K562 (cell line): ENCODE measurements around the gene LONRF2. TPM values are rescaled to one million over a fixed set of nuclear protein-coding genes. Genes with fewer than 3 reads are reported as not detected.

Experiments
- ARID1B ChIP-seq: fragments of 450-650 bp; IDR thresholded peaks from 2 replicates; pipeline ENCODE4 v1.6.1; 2016; ENCODE audit warnings: antibody characterized with exemption, mild to moderate bottlenecking, inconsistent platforms
- CBFA2T3 ChIP-seq: fragments of 450-650 bp; IDR thresholded peaks from 2 replicates; pipeline ENCODE4 v1.6.1; 2017
- CBX5 ChIP-seq: IDR thresholded peaks from 2 replicates; pipeline ENCODE4 v1.6.1; 2014; ENCODE audit warnings: low read depth, borderline replicate concordance
- CEBPB ChIP-seq: fragments of 450-650 bp; IDR thresholded peaks from 2 replicates; pipeline ENCODE4 v1.6.1; 2016; ENCODE audit warnings: missing genetic modification characterization, missing compliant biosample characterization
- FOSL1 ChIP-seq: fragments of 200-800 bp; sonication (Bioruptor generic); conservative IDR thresholded peaks from 2 replicates; pipeline ENCODE4 v1.6.1; 2016; ENCODE audit warnings: missing genetic modification characterization, missing compliant biosample characterization
- GABPB1 ChIP-seq: sonication (generic); formaldehyde crosslinking; IDR thresholded peaks from 2 replicates; pipeline ENCODE4 v1.8.0; 2022; ENCODE audit warnings: mild to moderate bottlenecking, missing genetic modification reagents
- KHSRP ChIP-seq: fragments of 450-650 bp; IDR thresholded peaks from 2 replicates; pipeline ENCODE4 v1.6.1; 2017
- MEIS2 ChIP-seq: fragments of 450-650 bp; IDR thresholded peaks from 2 replicates; pipeline ENCODE4 v1.6.1; 2014; ENCODE audit warnings: mild to moderate bottlenecking; ENCODE audit not compliant: partially characterized antibody
- NONO ChIP-seq, 2 experiments: fragments of 200-400 bp in 1 of 2; fragments of 450-650 bp in 1 of 2; formaldehyde crosslinking in 1 of 2; IDR thresholded peaks; 2 replicates each; pipeline ENCODE4 v1.6.1; 2017; ENCODE audit warnings: low read depth in 2 of 2, mild to moderate bottlenecking in 2 of 2, moderate library complexity in 2 of 2, low read length in 1 of 2
- PBX2 ChIP-seq, 2 experiments: IDR thresholded peaks in 1 of 2; conservative IDR thresholded peaks in 1 of 2; 2 replicates each; pipeline ENCODE4 v1.6.1; 2016; ENCODE audit warnings: low read depth in 2 of 2, mild to moderate bottlenecking in 1 of 2, missing compliant biosample characterization in 1 of 2, missing genetic modification characterization in 1 of 2, moderate library complexity in 1 of 2
- RBM25 ChIP-seq: fragments of 200-400 bp; formaldehyde crosslinking; IDR thresholded peaks from 2 replicates; pipeline ENCODE4 v1.6.1; 2018; ENCODE audit warnings: low read length, low read depth, moderate library complexity; ENCODE audit not compliant: severe bottlenecking
- TEAD1 ChIP-seq, 2 experiments: fragments of 450-650 bp in 1 of 2; sonication (generic) in 1 of 2; formaldehyde crosslinking; IDR thresholded peaks; 2 replicates each; pipeline versions ENCODE4 v1.4.0 to v1.8.0; 2020 to 2022; ENCODE audit warnings: mild to moderate bottlenecking in 2 of 2, missing genetic modification reagents in 1 of 2
- TEAD4 ChIP-seq, 2 experiments: sonication (generic) in 1 of 2; formaldehyde crosslinking in 1 of 2; IDR thresholded peaks; 2 replicates each; pipeline versions ENCODE4 v1.6.1 to v1.8.0; 2012 to 2022; ENCODE audit warnings: borderline replicate concordance in 1 of 2, inconsistent platforms in 1 of 2, low read length in 1 of 2, mild to moderate bottlenecking in 1 of 2, missing genetic modification reagents in 1 of 2
- VEZF1 ChIP-seq: fragments of 200-800 bp; sonication (Bioruptor generic); IDR thresholded peaks from 2 replicates; pipeline ENCODE4 v1.6.1; 2017; ENCODE audit warnings: missing genetic modification characterization, missing compliant biosample characterization
- XRCC3 ChIP-seq: fragments of 450-650 bp; IDR thresholded peaks from 2 replicates; pipeline ENCODE4 v1.6.1; 2017; ENCODE audit warnings: mild to moderate bottlenecking, moderate library complexity
- ZBTB26 ChIP-seq: fragments of 450-650 bp; formaldehyde crosslinking; IDR thresholded peaks from 2 replicates; pipeline ENCODE4 v1.4.0; 2022; ENCODE audit warnings: missing genetic modification characterization
- ZNF398 ChIP-seq: fragments of 250-450 bp; sonication (Bioruptor Pico); IDR thresholded peaks from 2 replicates; pipeline ENCODE4 v1.8.0; 2021; ENCODE audit warnings: moderate library complexity, mild to moderate bottlenecking, inconsistent platforms
- ZNF696 ChIP-seq: fragments of 250-450 bp; sonication (Bioruptor Pico); conservative IDR thresholded peaks from 2 replicates; pipeline ENCODE4 v1.4.0; 2020; ENCODE audit warnings: mild to moderate bottlenecking, moderate library complexity
- polyA plus RNA-seq, 8 experiments: library from polyadenylated mRNA; depleted of rRNA in 4 of 8; stranded (reverse) in 5 of 8; unstranded in 3 of 8; fragments of >200 nt; fragmentation: Nextera tagmentation in 2 of 8; fragmentation: Illumina TruSeq in 1 of 8; extraction: Ambion mirVana in 2 of 8; extraction: Trizol in 1 of 8; gene quantifications; 2 replicates each; pipeline versions ENCODE4 v1.2.1 to v1.2.3, GENCODE V29; 2011 to 2014; ENCODE audit warnings: inconsistent platforms in 1 of 8, missing spikeins in 1 of 8
- total RNA-seq, 7 experiments: library from RNA; depleted of rRNA in 6 of 7; stranded (reverse); fragments of >200 nt in 6 of 7; fragmentation: Illumina TruSeq in 2 of 7; extraction: Trizol in 2 of 7; gene quantifications; 2 replicates each; pipeline versions ENCODE4 v1.2.1 to v1.2.3, GENCODE V29; 2011 to 2021; ENCODE audit warnings: low replicate concordance in 1 of 7

LONRF2 gene
- total and polyA plus RNA-seq, 9 of the 15 experiments (the other 6 are each of a cell fraction or from before 2014, with no cell fraction given) = 0.35 to 5.0 (median 2.7) TPM

- TF ChIP-seq MEIS2 (peak; percentile 21), ZBTB26 (no peak), CEBPB (tag) (no peak), TEAD1 (CRISPR knock-in tag; IDR thresholded peaks at IDR 0.05) (0 out of 4 replicates have a peak, but pooled peaks of 1 of the 2 experiments have one; percentile 30), ZNF696 (CRISPR knock-in tag) (no peak), GABPB1 (CRISPR knock-in tag) (no peak), ZNF398 (CRISPR knock-in tag) (no peak), CBX5 (no peak), VEZF1 (peak; percentile 33; the same call in 1 of the 2 replicates), CBFA2T3 (peak; percentile 49), KHSRP (no peak), TEAD4 (IDR thresholded peaks at IDR 0.05; ENCODE audit: low read length) (peak; percentile 18; the same call in 1 of the 2 replicates), TEAD4 (CRISPR knock-in tag; IDR thresholded peaks at IDR 0.05; ENCODE audit: borderline replicate concordance) (no peak), ARID1B (0 out of 2 replicates have a peak, but pooled peaks have one; percentile 16), NONO (IDR thresholded peaks at IDR 0.05; ENCODE audit: low read depth in 2 of 2, low read length in 1 of 2) (no peak), RBM25 (no peak), PBX2 (CRISPR knock-in tag; IDR thresholded peaks at IDR 0.05; ENCODE audit: low read depth) (no peak), PBX2 (tag; conservative IDR thresholded peaks at IDR 0.05; ENCODE audit: low read depth) (peak; percentile 45; the same call in 1 of the 2 replicates), XRCC3 (no peak), FOSL1 (peak; percentile 36; the same call in 1 of the 2 replicates)
Measured at GRCh38 chr2:100248971-100249370, 73.3 kb downstream of the LONRF2 start (continued).
